Hepatocyte (in vitro differentiated cells): ENCODE data around the gene WDCP.

Source experiments
- EZH2phosphoT487 ChIP-seq: fragments of 200-600 bp; sonication (generic); IDR thresholded peaks from one replicate; pipeline ENCODE4 v1.6.1; 2018; ENCODE audit warnings: antibody characterized with exemption, mild to moderate bottlenecking, low read depth, moderate library complexity; ENCODE audit not compliant: unreplicated experiment, severe bottlenecking
- TF ChIP-seq, protein P1 (sequence below): fragments of 200-600 bp; sonication (generic); IDR thresholded peaks from 2 replicates; pipeline ENCODE4 v1.5.1; 2016; ENCODE audit warnings: antibody characterized with exemption, mild to moderate bottlenecking; ENCODE audit not compliant: poor library complexity

DNA sequence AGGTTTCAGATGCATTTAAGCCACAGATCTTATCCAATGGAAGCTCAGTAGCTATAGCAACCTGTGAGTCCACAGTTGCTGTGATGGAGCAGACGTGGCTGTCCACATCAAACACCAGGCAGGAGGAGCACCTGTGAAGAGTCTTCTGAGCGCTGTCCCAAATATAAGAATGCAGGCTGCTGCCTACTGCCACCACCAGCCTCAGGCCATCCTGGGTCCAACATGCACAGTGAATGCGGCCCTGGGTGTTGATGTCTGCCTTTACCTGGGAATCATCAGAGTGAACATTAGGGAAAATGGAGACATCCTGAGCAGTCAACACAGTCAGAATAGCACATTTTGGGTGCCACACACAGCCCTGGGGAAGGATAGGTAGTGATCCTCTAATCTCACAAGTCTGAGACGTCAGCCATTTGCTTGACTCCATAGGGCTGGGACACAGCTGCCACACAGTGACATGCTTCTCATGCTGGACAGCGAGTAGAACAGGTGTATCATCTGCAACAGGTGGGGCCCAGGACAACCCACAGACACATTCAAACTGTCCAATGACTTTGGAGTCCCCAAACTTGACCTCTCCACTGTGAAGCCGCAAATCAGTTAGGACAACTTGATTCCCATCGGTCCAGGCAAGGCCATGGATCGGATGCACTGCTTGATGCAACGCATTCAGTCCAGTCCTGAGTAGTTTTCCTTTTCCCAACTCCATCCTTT lies 8.2 kb downstream of the WDCP start:
- TF ChIP-seq, protein P1, sequence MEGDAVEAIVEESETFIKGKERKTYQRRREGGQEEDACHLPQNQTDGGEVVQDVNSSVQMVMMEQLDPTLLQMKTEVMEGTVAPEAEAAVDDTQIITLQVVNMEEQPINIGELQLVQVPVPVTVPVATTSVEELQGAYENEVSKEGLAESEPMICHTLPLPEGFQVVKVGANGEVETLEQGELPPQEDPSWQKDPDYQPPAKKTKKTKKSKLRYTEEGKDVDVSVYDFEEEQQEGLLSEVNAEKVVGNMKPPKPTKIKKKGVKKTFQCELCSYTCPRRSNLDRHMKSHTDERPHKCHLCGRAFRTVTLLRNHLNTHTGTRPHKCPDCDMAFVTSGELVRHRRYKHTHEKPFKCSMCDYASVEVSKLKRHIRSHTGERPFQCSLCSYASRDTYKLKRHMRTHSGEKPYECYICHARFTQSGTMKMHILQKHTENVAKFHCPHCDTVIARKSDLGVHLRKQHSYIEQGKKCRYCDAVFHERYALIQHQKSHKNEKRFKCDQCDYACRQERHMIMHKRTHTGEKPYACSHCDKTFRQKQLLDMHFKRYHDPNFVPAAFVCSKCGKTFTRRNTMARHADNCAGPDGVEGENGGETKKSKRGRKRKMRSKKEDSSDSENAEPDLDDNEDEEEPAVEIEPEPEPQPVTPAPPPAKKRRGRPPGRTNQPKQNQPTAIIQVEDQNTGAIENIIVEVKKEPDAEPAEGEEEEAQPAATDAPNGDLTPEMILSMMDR, result no peak
- TF ChIP-seq EZH2phosphoT487, result no peak
